IMR-90 (cell line): ENCODE results near the gene SCNN1B.

Source experiments
- BHLHE40 ChIP-seq: fragments of 150-350 bp; IDR thresholded peaks from 2 replicates; pipeline ENCODE4 v1.6.1; 2016; ENCODE audit warnings: mild to moderate bottlenecking, low read depth, low read length
- CEBPB ChIP-seq: IDR thresholded peaks from 2 replicates; pipeline ENCODE4 v1.6.1; 2012; ENCODE audit warnings: low read depth, low read length, improper control_type of control experiment
- CHD1 ChIP-seq: IDR thresholded peaks from 2 replicates; pipeline ENCODE4 v1.6.1; 2012; ENCODE audit warnings: low read depth, low read length, improper control_type of control experiment
- CTCF ChIP-seq: conservative IDR thresholded peaks from 2 replicates; pipeline ENCODE4 v1.5.1; 2012; ENCODE audit warnings: mild to moderate bottlenecking, low read depth, low read length, improper control_type of control experiment
- ELK1 ChIP-seq: fragments of 150-350 bp; IDR thresholded peaks from 2 replicates; pipeline ENCODE4 v1.6.1; 2016; ENCODE audit warnings: low read depth, mild to moderate bottlenecking, low read length, moderate library complexity, borderline replicate concordance
- FOS ChIP-seq: fragments of 150-350 bp; IDR thresholded peaks from 2 replicates; pipeline ENCODE4 v1.6.1; 2016; ENCODE audit warnings: low read depth, low read length
- MAZ ChIP-seq: IDR thresholded peaks from 2 replicates; pipeline ENCODE4 v1.6.1; 2012; ENCODE audit warnings: low read depth, mild to moderate bottlenecking, low read length, improper control_type of control experiment, moderate library complexity, borderline replicate concordance
- MXI1 ChIP-seq: IDR thresholded peaks from 2 replicates; pipeline ENCODE4 v1.6.1; 2012; ENCODE audit warnings: low read depth, mild to moderate bottlenecking, low read length, moderate library complexity, borderline replicate concordance
- NFE2L2 ChIP-seq: fragments of 150-350 bp; IDR thresholded peaks from 2 replicates; pipeline ENCODE4 v1.6.1; 2016; ENCODE audit warnings: low read depth, mild to moderate bottlenecking, low read length
- POLR2A ChIP-seq: IDR thresholded peaks from 2 replicates; pipeline ENCODE4 v1.6.1; 2012; ENCODE audit warnings: mild to moderate bottlenecking, low read depth, low read length
- RAD21 ChIP-seq: IDR thresholded peaks from 2 replicates; pipeline ENCODE4 v1.6.1; 2012; ENCODE audit warnings: low read length, improper control_type of control experiment
- RCOR1 ChIP-seq: IDR thresholded peaks from 2 replicates; pipeline ENCODE4 v1.6.1; 2012; ENCODE audit warnings: mild to moderate bottlenecking, low read length, improper control_type of control experiment; ENCODE audit not compliant: insufficient replicate concordance
- RFX5 ChIP-seq: IDR thresholded peaks from 2 replicates; pipeline ENCODE4 v1.8.0; 2012; ENCODE audit warnings: low read depth, mild to moderate bottlenecking, low read length, moderate library complexity
- USF2 ChIP-seq: fragments of 150-350 bp; IDR thresholded peaks from 2 replicates; pipeline ENCODE4 v1.6.1; 2017; ENCODE audit warnings: mild to moderate bottlenecking, antibody characterized with exemption, low read length, low read depth

- TF ChIP-seq CTCF (no peak), POLR2A (no peak), USF2 (no peak), NFE2L2 (no peak), ELK1 (no peak), FOS (no peak), RCOR1 (no peak), RAD21 (no peak), MAZ (no peak), BHLHE40 (no peak), RFX5 (no peak), MXI1 (no peak), CEBPB (no peak), CHD1 (no peak)
Measured at GRCh38 chr16:23283571-23283970, 18.5 kb upstream of the SCNN1B start.
